Transverse colon (tissue), 4 donors: ENCODE results near the gene IRF8.

ENCODE experiments used
- EP300 ChIP-seq: sonication (generic); formaldehyde crosslinking; IDR thresholded peaks from one replicate; pipeline ENCODE4 v1.6.1; 2017; ENCODE audit warnings: antibody characterized with exemption, low read depth
- POLR2A ChIP-seq: fragments of 450-650 bp; IDR thresholded peaks from one replicate; pipeline ENCODE4 v1.6.1; 2016; ENCODE audit warnings: antibody characterized with exemption, mild to moderate bottlenecking, moderate library complexity
- POLR2AphosphoS5 ChIP-seq, 3 donors: sonication (generic); formaldehyde crosslinking; IDR thresholded peaks; one replicate each; pipeline ENCODE4 v1.6.1; 2016; ENCODE audit warnings: antibody characterized with exemption in 3 of 3
- TF ChIP-seq, protein P1 (sequence below), 5 experiments: fragments of 200-600 bp in 3 of 5; fragments of 450-650 bp in 2 of 5; sonication (generic) in 3 of 5; IDR thresholded peaks; 1 replicate in 2 of 5; 2 replicates in 3 of 5; pipeline ENCODE4 v1.5.1; 2016 to 2017; ENCODE audit warnings: antibody characterized with exemption in 5 of 5, inconsistent platforms in 3 of 5, mild to moderate bottlenecking in 2 of 5, moderate library complexity in 1 of 5

DNA sequence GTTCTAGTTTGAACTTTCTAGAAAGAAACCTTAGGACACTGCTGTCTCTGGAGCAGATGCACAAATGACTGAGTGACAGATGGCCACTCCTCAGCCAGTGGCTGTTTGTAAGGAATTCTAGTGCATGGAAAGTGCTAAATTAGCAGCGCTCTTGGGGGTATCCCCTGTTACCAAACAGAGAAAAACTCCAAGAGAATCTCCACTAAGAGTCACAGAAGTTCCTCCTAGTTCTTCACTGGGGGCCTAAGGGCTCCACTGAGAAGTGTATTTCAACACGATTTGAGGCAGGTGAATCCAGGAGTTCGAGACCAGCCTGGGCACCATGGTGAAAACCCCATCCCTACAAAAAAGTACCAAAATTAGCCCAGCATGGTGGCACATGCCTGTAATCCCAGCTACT lies 18.1 kb upstream of the IRF8 start:
- TF ChIP-seq, protein P1, sequence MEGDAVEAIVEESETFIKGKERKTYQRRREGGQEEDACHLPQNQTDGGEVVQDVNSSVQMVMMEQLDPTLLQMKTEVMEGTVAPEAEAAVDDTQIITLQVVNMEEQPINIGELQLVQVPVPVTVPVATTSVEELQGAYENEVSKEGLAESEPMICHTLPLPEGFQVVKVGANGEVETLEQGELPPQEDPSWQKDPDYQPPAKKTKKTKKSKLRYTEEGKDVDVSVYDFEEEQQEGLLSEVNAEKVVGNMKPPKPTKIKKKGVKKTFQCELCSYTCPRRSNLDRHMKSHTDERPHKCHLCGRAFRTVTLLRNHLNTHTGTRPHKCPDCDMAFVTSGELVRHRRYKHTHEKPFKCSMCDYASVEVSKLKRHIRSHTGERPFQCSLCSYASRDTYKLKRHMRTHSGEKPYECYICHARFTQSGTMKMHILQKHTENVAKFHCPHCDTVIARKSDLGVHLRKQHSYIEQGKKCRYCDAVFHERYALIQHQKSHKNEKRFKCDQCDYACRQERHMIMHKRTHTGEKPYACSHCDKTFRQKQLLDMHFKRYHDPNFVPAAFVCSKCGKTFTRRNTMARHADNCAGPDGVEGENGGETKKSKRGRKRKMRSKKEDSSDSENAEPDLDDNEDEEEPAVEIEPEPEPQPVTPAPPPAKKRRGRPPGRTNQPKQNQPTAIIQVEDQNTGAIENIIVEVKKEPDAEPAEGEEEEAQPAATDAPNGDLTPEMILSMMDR (IDR thresholded peaks at IDR 0.05), result no peak
- no peak for TF ChIP-seq POLR2A
- TF ChIP-seq POLR2AphosphoS5 (IDR thresholded peaks at IDR 0.05), result no peak
- no peak for TF ChIP-seq EP300
